SK-N-SH (cell line): Measurements from ENCODE around the gene KRT3. TPM values are rescaled to one million over a fixed set of nuclear protein-coding genes. Genes with fewer than 3 reads are reported as not detected.

Experiments
- CTCF ChIA-PET: fragments of 300-600, 350-600 bp; formaldehyde crosslinking; extraction: SDS; loops from one replicate; lab custom pipeline; 2021; lab: Yijun Ruan, JAX
- POLR2A ChIA-PET: fragments of 350-600 bp; sonication (Branson Sonifier 250); formaldehyde crosslinking; extraction: SDS; loops from one replicate; lab custom pipeline; 2020; ENCODE audit warnings: antibody characterized with exemption, inconsistent platforms; lab: Yijun Ruan, JAX
- DNase-seq: peaks from one replicate; pipeline ENCODE4 v3.0.0; 2012
- H2AFZ ChIP-seq: fragments of 200-600 bp; sonication (generic); 2 replicates; pipeline ENCODE4 v1.8.1; 2016; ENCODE audit warnings: antibody characterized with exemption, mild to moderate bottlenecking, low read depth
- H3F3A ChIP-seq: fragments of 200-600 bp; sonication (generic); replicated peaks from 2 replicates; pipeline ENCODE3; 2016; ENCODE audit warnings: antibody characterized with exemption, mild to moderate bottlenecking; ENCODE audit not compliant: insufficient read depth
- H3K27ac ChIP-seq, 2 experiments: fragments of 200-500 bp in 1 of 2; fragments of 200-600 bp in 1 of 2; sonication (Bioruptor generic) in 1 of 2; sonication (generic), shearing (Covaris generic) in 1 of 2; 2 replicates each; pipeline versions ENCODE4 v1.5.1 to v1.6.1; 2014 to 2016; ENCODE audit warnings: low read depth in 2 of 2, inconsistent platforms in 1 of 2, low read length in 1 of 2, mild to moderate bottlenecking in 1 of 2, mixed read lengths in 1 of 2
- H3K27me3 ChIP-seq: fragments of 200-600 bp; sonication (generic), shearing (Covaris generic); 2 replicates; pipeline ENCODE4 v1.6.1; 2016; ENCODE audit warnings: mixed run types; ENCODE audit not compliant: insufficient read depth
- H3K36me3 ChIP-seq, 2 experiments: fragments of 200-500 bp in 1 of 2; fragments of 200-600 bp in 1 of 2; sonication (Bioruptor generic) in 1 of 2; sonication (generic) in 1 of 2; replicated peaks in 1 of 2; 2 replicates each; pipeline versions ENCODE3 to v1.5.1; 2014 to 2016; ENCODE audit warnings: low read length in 1 of 2, mild to moderate bottlenecking in 1 of 2; ENCODE audit not compliant: insufficient read depth in 2 of 2, control insufficient read depth in 1 of 2
- H3K4me1 ChIP-seq, 2 experiments: fragments of 200-500 bp in 1 of 2; fragments of 200-600 bp in 1 of 2; sonication (Bioruptor generic) in 1 of 2; sonication (generic), shearing (Covaris generic) in 1 of 2; 2 replicates each; pipeline versions ENCODE4 v1.5.1 to v1.6.1; 2014 to 2016; ENCODE audit warnings: low read depth in 1 of 2, low read length in 1 of 2, mixed run types in 1 of 2; ENCODE audit not compliant: insufficient read depth in 2 of 2, control insufficient read depth in 1 of 2
- H3K4me2 ChIP-seq: fragments of 200-600 bp; sonication (generic), shearing (Covaris generic); 2 replicates; pipeline ENCODE4 v1.6.1; 2017; ENCODE audit warnings: mixed run types
- H3K4me3 ChIP-seq, 2 experiments: fragments of 200-500 bp in 1 of 2; fragments of 200-600 bp in 1 of 2; sonication (Bioruptor generic) in 1 of 2; sonication (generic), shearing (Covaris generic) in 1 of 2; 2 replicates each; pipeline versions ENCODE4 v1.5.1 to v1.8.1; 2014 to 2016; ENCODE audit warnings: low read depth in 2 of 2, inconsistent platforms in 1 of 2, low read length in 1 of 2, mild to moderate bottlenecking in 1 of 2, mixed read lengths in 1 of 2, moderate library complexity in 1 of 2
- H3K79me2 ChIP-seq: fragments of 200-600 bp; sonication (generic); 2 replicates; pipeline ENCODE4 v1.8.1; 2017; ENCODE audit warnings: mild to moderate bottlenecking; ENCODE audit not compliant: insufficient read depth
- H3K9ac ChIP-seq: fragments of 200-600 bp; sonication (generic); 2 replicates; pipeline ENCODE4 v1.6.1; 2017; ENCODE audit warnings: mixed run types
- H3K9me2 ChIP-seq: fragments of 200-600 bp; sonication (generic); 2 replicates; pipeline ENCODE4 v1.6.1; 2017; ENCODE audit warnings: mixed run types
- H3K9me3 ChIP-seq: fragments of 200-600 bp; sonication (generic); 2 replicates; pipeline ENCODE4 v1.6.1; 2017; ENCODE audit warnings: mixed run types, mild to moderate bottlenecking, moderate library complexity
- H4K20me1 ChIP-seq: fragments of 200-600 bp; sonication (generic); 2 replicates; pipeline ENCODE4 v1.6.1; 2017; ENCODE audit warnings: mild to moderate bottlenecking, mixed run types; ENCODE audit not compliant: insufficient read depth
- CHD2 ChIP-seq: fragments of 150-350 bp; IDR thresholded peaks from 2 replicates; pipeline ENCODE4 v1.6.1; 2018; ENCODE audit warnings: low read length; ENCODE audit not compliant: partially characterized antibody
- EZH2phosphoT487 ChIP-seq: fragments of 200-600 bp; sonication (generic); IDR thresholded peaks from 2 replicates; pipeline ENCODE4 v1.6.1; 2017; ENCODE audit warnings: low read depth, mixed run types, mild to moderate bottlenecking, antibody characterized with exemption, moderate library complexity, borderline replicate concordance
- FOSL2 ChIP-seq: IDR thresholded peaks from 2 replicates; pipeline ENCODE4 v1.4.0; 2012; ENCODE audit warnings: low read depth, mild to moderate bottlenecking, moderate library complexity, borderline replicate concordance
- FOXJ3 ChIP-seq: sonication (generic); formaldehyde crosslinking; IDR thresholded peaks from 2 replicates; pipeline ENCODE4 v1.5.1; 2020; ENCODE audit warnings: mild to moderate bottlenecking, missing genetic modification reagents
- GATA2 ChIP-seq: sonication (generic); formaldehyde crosslinking; IDR thresholded peaks from 2 replicates; pipeline ENCODE4 v1.5.0; 2020; ENCODE audit warnings: mild to moderate bottlenecking, missing genetic modification reagents
- JUND ChIP-seq: IDR thresholded peaks from 2 replicates; pipeline ENCODE4 v1.4.0; 2012
- MEF2A ChIP-seq: IDR thresholded peaks from 2 replicates; pipeline ENCODE4 v1.4.0; 2012; ENCODE audit warnings: low read depth, borderline replicate concordance
- MXI1 ChIP-seq: IDR thresholded peaks from 2 replicates; pipeline ENCODE4 v1.6.1; 2012; ENCODE audit warnings: mild to moderate bottlenecking, low read depth, low read length, improper control_type of control experiment
- NFIC ChIP-seq: IDR thresholded peaks from 2 replicates; pipeline ENCODE4 v1.4.0; 2012; ENCODE audit warnings: borderline replicate concordance
- NRF1 ChIP-seq: IDR thresholded peaks from 2 replicates; pipeline ENCODE4 v1.6.1; 2012; ENCODE audit warnings: low read depth, mild to moderate bottlenecking, low read length
- POLR2AphosphoS5 ChIP-seq: IDR thresholded peaks from 2 replicates; pipeline ENCODE4 v1.6.1; 2012; ENCODE audit warnings: low read depth, low read length
- RAD21 ChIP-seq: IDR thresholded peaks from 2 replicates; pipeline ENCODE4 v1.6.1; 2012; ENCODE audit warnings: mild to moderate bottlenecking, low read length
- RFX5 ChIP-seq: IDR thresholded peaks from 2 replicates; pipeline ENCODE4 v1.6.1; 2012; ENCODE audit warnings: mild to moderate bottlenecking, improper control_type of control experiment, low read length
- RXRA ChIP-seq: IDR thresholded peaks from 2 replicates; pipeline ENCODE4 v1.4.0; 2012; ENCODE audit warnings: low read depth, mild to moderate bottlenecking, borderline replicate concordance
- SMC3 ChIP-seq: IDR thresholded peaks from 2 replicates; pipeline ENCODE4 v1.6.1; 2012; ENCODE audit warnings: low read depth, low read length, improper control_type of control experiment
- TAF1 ChIP-seq: IDR thresholded peaks from 2 replicates; pipeline ENCODE4 v1.6.1; 2012; ENCODE audit warnings: low read depth, mild to moderate bottlenecking, low read length, moderate library complexity, borderline replicate concordance
- TCF12 ChIP-seq: IDR thresholded peaks from 2 replicates; pipeline ENCODE4 v1.4.0; 2012
- TEAD4 ChIP-seq: IDR thresholded peaks from 2 replicates; pipeline ENCODE4 v1.4.0; 2012; ENCODE audit warnings: mild to moderate bottlenecking, borderline replicate concordance; ENCODE audit not compliant: insufficient read depth
- USF1 ChIP-seq: IDR thresholded peaks from 2 replicates; pipeline ENCODE4 v1.4.0; 2012; ENCODE audit warnings: low read depth, borderline replicate concordance
- USF2 ChIP-seq: fragments of 150-350 bp; IDR thresholded peaks from 2 replicates; pipeline ENCODE4 v1.6.1; 2017; ENCODE audit warnings: antibody characterized with exemption, low read length, low read depth, borderline replicate concordance
- YY1 ChIP-seq: IDR thresholded peaks from 2 replicates; pipeline ENCODE4 v1.4.0; 2012; ENCODE audit warnings: low read depth, mild to moderate bottlenecking
- ZBTB33 ChIP-seq: IDR thresholded peaks from 2 replicates; pipeline ENCODE4 v1.4.0; 2012; ENCODE audit warnings: low read depth, borderline replicate concordance
- WGBS: methylation state at CpG from one replicate; pipeline ENCODE4 v1.1.6; 2017; ENCODE audit warnings: low lambda C conversion rate; 5-methylcytosine and 5-hydroxymethylcytosine counted together
- polyA plus RNA-seq, 3 experiments: library from polyadenylated mRNA; depleted of rRNA; stranded (reverse); fragments of >200 nt; gene quantifications; 2 replicates each; pipeline ENCODE4 v1.2.3, GENCODE V29; 2012

Gene KRT3
- polyA plus RNA-seq, 1 of the 3 experiments (the other 2 are of a cell fraction) = not detected

- H3K9ac ChIP-seq = no peak overlapping the region
- H3K4me2 ChIP-seq = peak overlapping the region; percentile 5; the same call in 1 of the 2 replicates
- peaks cover 63% of the 10 kb centered on the region for H3K27me3 ChIP-seq
- WGBS = 31% methylated on average over 5 of the region's 10 CpGs
- no peaks in the 10 kb centered on the region for H3K36me3 ChIP-seq
- no peaks in the 10 kb centered on the region for H3K79me2 ChIP-seq
- H3K9me3 ChIP-seq = no peaks in the 10 kb centered on the region
- no peak overlapping the region for H2AFZ ChIP-seq
- ChIA-PET CTCF (interaction anchor here (1.2 kb wide), 1 partner anchor 43 kb away, joined by 4 read pairs; no protein-coding TSS in a partner anchor), POLR2A (no interaction called here)
- H4K20me1 ChIP-seq = no peaks in the 10 kb centered on the region
- H3K27ac ChIP-seq = no peak overlapping the region
- DNase-seq = no peak
- no peaks in the 10 kb centered on the region for H3F3A ChIP-seq
- no peak overlapping the region for H3K4me3 ChIP-seq
- no peaks in the 10 kb centered on the region for H3K4me1 ChIP-seq
- H3K9me2 ChIP-seq = no peaks in the 10 kb centered on the region
- no peak for TF ChIP-seq USF1
- no peak for TF ChIP-seq TCF12
- no peak for TF ChIP-seq TEAD4
- TF ChIP-seq GATA2 (CRISPR knock-in tag) = no peak
- no peak for TF ChIP-seq FOSL2
- no peak for TF ChIP-seq JUND
- TF ChIP-seq NRF1 = no peak
- no peak for TF ChIP-seq RXRA
These were observed 26.1 kb upstream of the KRT3 start for GRCh38 chr12:52821826-52822660.

GRCh38 chr12:52821071-52821730, 25.3 kb upstream of the KRT3 start:
- Histone ChIP-seq H3K9me2 (no peaks in the 10 kb centered on the region), H3K4me2 (no peak overlapping the region), H3F3A (no peaks in the 10 kb centered on the region), H3K4me3 (no peak overlapping the region), H3K36me3 (no peaks in the 10 kb centered on the region), H3K4me1 (no peaks in the 10 kb centered on the region), H4K20me1 (no peaks in the 10 kb centered on the region), H3K27ac (no peak overlapping the region), H3K79me2 (no peaks in the 10 kb centered on the region), H2AFZ (no peak overlapping the region), H3K27me3 (peaks cover 64% of the 10 kb centered on the region), H3K9me3 (no peaks in the 10 kb centered on the region), H3K9ac (no peak overlapping the region)
- ChIA-PET CTCF (interaction anchor here (1.2 to 2.5 kb wide), 3 partner anchors 44 to 64 kb away, joined by 4 to 10 read pairs (median 5); no protein-coding TSS in a partner anchor), POLR2A (no interaction called here)
- TF ChIP-seq USF1 = no peak
- TF ChIP-seq RAD21 = no peak
- no peak for TF ChIP-seq USF2
- no peak for TF ChIP-seq YY1
- TF ChIP-seq NFIC = no peak
- no peak for TF ChIP-seq MEF2A
- no peak for TF ChIP-seq ZBTB33
- TF ChIP-seq POLR2AphosphoS5 = no peak
- no peak for TF ChIP-seq CHD2
- TF ChIP-seq EZH2phosphoT487 = no peak
- TF ChIP-seq SMC3 = no peak
- TF ChIP-seq FOXJ3 = no peak
- TF ChIP-seq TCF12 = no peak
- no peak for TF ChIP-seq TAF1
- TF ChIP-seq RFX5 = no peak
- no peak for TF ChIP-seq MXI1
- no peak for TF ChIP-seq JUND
- DNase-seq = no peak
- WGBS = 40% methylated on average over 4 of the region's 4 CpGs
